Fibroblast of pulmonary artery (primary cell): ENCODE measurements around the gene CNOT3.

Experiments
- DNase-seq: peaks from one replicate; pipeline ENCODE4 v3.0.0-alpha.2; 2010; ENCODE audit warnings: low read depth
- H3K4me3 ChIP-seq: replicated peaks from 2 replicates; pipeline ENCODE4 v1.5.1; 2011; ENCODE audit warnings: low read depth, mild to moderate bottlenecking, control low read depth, low read length, moderate library complexity
- TF ChIP-seq, protein P1 (sequence below): IDR thresholded peaks from 2 replicates; pipeline ENCODE4 v1.5.1; 2011; ENCODE audit warnings: mild to moderate bottlenecking, control low read depth, low read length, inconsistent platforms; ENCODE audit errors: missing control alignments

Gene CNOT3

DNA sequence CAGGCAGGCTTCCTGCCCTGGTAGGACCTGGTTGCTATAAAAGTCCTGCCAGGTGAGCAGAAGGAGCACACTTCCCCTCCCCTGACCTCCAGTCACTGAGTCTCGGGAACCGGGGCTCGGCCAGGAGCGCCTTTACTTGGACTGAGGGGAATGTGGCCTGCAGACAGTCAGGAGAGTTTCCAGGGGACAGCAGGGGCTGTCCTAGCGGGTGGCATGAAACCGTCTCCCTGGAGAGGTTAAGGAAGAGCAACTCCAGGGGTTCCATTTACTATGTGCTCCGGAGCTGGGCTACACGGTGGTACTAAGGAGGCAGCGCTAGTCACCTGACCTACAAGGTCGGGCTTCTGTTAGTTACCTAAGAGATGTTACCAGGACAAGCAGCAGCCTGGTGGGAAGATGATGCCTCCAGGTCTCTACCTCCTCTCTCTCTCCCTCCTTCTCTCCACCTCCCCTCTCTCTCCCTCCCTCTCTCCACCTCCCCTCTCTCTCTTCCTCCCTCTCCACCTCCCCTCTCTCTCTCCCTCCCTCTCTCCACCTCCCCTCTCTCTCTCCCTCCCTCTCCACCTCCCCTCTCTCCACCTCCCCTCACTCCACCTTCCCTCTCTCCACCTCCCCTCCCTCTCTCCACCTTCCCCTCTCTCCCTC is 4.1 kb upstream of the CNOT3 start:
- H3K4me3 ChIP-seq, result no peak overlapping the region
- TF ChIP-seq, protein P1, sequence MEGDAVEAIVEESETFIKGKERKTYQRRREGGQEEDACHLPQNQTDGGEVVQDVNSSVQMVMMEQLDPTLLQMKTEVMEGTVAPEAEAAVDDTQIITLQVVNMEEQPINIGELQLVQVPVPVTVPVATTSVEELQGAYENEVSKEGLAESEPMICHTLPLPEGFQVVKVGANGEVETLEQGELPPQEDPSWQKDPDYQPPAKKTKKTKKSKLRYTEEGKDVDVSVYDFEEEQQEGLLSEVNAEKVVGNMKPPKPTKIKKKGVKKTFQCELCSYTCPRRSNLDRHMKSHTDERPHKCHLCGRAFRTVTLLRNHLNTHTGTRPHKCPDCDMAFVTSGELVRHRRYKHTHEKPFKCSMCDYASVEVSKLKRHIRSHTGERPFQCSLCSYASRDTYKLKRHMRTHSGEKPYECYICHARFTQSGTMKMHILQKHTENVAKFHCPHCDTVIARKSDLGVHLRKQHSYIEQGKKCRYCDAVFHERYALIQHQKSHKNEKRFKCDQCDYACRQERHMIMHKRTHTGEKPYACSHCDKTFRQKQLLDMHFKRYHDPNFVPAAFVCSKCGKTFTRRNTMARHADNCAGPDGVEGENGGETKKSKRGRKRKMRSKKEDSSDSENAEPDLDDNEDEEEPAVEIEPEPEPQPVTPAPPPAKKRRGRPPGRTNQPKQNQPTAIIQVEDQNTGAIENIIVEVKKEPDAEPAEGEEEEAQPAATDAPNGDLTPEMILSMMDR, result no peak
- no peak for DNase-seq

DNA sequence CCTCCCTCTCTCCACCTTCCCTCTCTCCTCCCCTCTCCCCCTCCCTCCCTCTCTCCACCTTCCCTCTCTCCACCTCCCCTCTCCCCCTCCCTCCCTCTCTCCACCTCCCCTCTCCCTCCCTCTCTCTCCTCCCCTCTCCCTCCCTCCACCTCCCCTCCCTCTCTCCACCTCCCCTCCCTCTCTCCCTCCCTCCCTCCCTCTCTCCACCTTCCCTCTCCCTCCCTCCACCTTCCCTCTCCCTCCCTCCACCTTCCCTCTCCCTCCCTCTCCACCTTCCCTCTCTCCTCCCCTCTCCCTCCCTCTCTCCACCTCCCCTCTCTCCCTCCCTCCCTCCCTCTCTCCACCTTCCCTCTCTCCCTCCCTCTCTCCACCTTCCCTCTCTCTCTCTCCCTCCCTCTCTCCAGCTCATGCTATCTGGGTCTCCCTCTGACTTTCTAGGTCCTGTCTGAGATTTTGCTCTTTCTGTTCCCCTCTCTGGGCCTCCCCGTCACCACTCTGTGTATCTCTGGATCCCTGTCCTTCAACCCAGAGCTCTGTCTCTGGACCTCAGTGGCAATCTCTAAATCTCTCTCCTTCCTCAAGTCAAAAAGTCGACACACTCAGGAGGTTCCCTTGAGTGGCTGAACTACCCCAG is 3.5 kb upstream of the CNOT3 start:
- no peak for DNase-seq
- TF ChIP-seq, protein P1, result no peak
- H3K4me3 ChIP-seq, result no peak overlapping the region

DNA sequence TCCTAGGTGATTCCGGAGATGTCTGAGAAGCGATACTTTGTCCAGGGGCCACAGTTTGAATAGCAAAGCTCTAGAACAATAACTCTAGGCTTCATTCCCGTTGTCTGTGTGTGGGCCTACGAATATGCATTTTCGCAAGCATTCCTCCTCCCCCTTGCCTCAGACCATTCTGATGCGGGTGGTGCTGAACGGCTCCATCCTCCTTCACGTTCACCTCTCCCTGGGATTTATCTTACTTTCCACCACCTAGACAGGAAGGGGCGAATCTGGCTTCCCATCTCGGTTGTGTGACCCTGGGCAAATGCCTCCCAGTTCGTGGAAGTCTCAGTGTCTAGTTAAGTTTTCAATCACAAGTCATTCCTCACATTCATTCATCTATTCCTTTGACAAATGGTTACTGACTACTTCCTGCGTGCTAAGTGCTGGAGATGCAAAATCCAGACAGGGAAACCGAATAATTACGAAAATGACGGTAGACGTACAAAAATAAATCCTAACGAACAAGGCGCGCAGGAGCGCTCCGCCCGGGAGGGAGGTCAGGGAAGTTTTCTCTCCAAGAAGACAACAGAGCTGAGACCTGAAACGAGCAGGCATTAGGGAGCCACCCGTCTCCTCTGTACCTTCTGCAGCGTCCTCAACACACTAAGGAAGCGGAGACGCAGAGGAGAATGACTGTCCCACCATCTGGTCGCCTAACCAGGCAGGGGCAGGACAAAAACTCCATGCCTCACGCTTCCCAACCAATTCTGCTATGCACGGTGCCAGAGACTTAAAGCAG is 1.3 kb upstream of the CNOT3 start:
- TF ChIP-seq, protein P1, result no peak
- peak; percentile 27 for DNase-seq
- peak overlapping the region; percentile 64 for H3K4me3 ChIP-seq

DNA sequence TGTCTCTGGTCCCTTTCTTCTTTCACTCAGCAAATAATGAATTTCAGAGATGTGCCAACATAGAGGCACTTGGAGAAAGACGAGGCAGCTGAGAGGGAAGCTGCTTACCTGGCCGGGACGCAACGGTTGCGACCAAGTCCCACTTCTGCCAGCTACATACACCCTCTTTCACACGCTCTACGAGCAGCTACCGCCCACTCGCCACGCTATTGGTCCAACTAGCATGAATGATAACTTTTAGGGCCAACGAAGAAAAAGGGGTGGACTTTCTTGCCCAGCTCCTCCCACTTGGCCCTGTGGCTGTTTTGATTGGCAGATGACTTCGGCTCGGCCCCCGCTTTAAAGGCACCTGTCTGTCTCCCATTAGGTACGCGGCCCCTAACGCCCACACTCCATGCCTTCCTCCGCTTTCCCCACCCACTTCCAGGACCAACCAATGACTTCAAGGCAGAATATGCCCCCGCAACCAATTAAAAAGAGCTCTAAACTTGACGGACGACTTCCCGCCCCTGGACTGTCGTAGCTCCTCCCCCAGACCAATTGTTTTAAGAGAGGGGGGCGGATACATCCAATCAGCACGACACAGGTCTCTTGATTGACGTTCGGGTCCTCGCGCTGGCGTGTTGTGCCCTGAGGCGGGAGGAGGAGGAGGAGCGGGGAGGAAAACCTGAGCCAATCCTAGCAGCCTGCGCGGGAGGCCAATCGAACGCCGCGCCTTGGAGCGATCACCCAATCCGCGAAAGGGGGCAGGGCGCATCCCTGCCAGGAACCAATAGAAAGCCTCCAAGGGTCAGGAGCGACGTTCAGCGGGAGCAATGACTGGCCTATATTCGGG is 481 bp upstream of the CNOT3 start:
- H3K4me3 ChIP-seq, result peak overlapping the region; percentile 84
- TF ChIP-seq, protein P1, result no peak
- DNase-seq, result peak; percentile 100

DNA sequence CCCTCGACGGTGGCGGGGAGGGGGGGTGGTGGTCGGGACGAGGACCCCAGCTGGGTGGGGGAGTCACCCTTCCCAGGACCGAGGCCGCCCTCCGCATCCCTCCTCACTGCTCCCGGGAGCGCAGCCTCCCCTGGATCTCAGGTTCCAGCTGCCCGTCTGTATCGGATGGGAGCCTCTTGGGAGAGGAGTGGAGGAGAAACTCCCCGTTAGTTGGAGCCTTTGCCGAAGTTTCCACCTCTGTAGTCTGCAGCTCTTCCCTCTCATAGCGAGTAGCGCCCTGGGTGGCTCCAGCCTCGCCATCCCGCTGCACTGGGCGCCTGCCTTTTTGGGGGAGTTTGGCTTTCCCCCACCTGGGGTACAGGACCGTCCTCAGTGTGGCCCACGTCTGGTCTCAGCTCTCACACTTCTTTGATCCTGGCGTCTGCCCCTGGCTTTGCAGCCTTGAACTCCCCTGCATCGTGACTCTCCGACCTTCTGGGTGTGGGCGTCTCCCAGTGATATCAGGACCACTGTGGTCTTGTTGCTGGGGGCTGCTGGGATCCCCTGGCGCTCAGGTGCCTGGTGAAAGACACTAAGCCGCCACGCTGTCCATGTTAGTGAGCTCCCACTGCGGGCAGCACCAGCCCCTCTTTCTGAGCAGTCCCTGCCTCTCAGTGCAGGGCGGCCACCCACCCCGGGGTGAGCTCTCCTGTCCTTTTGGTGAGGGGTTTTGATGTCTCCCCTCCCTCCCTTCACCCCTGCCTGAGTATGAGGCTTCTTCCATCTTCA is 1.1 kb downstream of the CNOT3 start:
- peak overlapping the region; percentile 84 for H3K4me3 ChIP-seq
- TF ChIP-seq, protein P1, result no peak
- DNase-seq, result no peak

DNA sequence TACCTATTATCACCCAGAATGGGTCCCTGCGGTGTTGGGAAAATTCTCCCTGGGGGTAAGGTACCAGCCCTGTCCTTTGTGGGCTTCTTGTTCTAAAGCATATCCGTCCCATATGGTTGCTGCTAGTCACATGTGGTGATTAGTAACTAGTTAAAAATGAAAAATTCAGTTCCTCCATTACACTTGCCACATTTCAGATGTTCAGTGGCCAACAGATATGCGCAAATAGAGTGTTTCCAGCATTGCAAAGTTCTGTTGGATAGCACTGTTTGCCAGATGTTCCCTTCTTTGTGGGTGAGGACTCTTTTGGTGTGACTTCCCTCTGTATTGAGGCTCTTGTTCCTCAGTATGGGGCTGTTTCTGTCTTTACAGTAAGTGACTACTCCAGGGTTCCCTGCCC is 3.8 kb downstream of the CNOT3 start:
- DNase-seq, result no peak
- no peak overlapping the region for H3K4me3 ChIP-seq
- TF ChIP-seq, protein P1, result no peak
